Left forelimb (tissue), 1 donor: ENCODE results near the gene C3orf22.
"Not testable (repeated sequence)": the region's sequence is repeated elsewhere in the genome, so short reads cannot be mapped to it uniquely, and the experiment has no call there.

Source experiments
- DNase-seq: peaks from one replicate; pipeline ENCODE4 v3.0.0-alpha.2; 2018; ENCODE audit warnings: low spot score

The C3orf22 gene, protein sequence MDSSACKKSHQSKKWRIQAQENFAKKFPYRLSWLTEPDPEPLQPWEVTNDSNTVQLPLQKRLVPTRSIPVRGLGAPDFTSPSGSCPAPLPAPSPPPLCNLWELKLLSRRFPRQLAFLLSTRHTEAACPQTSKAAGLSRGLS

GRCh38 chr3:126558336-126559071 lies at the start of gene C3orf22:
Gene C3orf22 (minus strand): TSS chr3:126558932. CDS start chr3:126553390, 5,542 bp downstream.
- peak; percentile 53 for DNase-seq

DNA sequence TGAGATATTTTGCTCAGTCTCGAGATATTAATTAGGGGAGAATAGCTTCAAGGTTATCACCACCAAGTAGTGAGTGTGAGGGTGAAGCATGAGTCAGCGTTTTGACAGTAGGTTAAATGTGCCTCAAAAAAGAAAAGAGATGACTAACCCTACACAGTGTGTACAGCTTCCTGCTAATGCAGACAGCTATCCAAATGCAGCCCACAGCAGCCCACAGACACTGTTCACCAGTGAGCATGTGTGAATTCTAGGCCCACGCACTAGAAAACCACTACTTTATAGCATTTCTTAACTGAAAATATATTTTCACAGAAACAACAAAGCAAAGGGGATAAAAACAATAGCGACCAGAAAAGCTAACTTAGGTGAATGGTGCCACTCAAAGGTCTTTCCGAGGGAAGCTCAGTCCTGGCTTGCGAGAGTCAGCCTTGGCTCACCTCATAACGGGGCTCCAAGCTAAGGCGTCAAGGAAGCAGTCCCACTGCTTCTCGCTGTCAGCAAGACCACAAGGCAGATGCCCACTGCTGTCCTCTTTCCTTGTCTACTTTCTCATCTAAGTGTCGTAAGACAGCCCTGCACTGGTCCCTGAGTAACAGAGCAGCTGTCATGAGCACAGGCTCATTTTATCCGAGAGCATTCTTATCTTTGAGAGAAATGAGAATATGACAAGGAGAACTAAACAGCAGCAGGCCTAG lies 48.6 kb upstream of the C3orf22 start:
- DNase-seq = no peak

DNA sequence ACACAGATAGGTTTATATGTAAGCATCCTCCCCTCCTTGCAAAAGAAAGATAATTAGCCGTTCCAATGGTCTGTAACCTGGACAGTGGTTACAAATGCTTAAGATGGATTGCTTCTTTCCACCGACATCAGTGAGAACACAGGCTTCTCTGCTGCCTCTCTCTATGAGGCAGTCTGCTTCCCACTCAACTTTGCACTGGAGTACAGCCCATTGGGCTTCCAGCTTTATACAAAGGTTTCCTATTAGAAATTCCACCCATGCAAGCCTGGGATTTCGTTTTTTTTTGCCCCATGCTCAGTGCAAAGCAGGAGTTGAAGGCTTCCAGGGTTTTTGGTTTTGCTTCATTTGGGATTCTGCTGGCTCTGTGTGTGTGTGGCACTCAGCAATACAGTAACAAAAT lies 47.3 kb upstream of the C3orf22 start:
- DNase-seq = no peak

- no peak for DNase-seq
Measured at GRCh38 chr3:126604691-126605090, 46.0 kb upstream of the C3orf22 start.

DNA sequence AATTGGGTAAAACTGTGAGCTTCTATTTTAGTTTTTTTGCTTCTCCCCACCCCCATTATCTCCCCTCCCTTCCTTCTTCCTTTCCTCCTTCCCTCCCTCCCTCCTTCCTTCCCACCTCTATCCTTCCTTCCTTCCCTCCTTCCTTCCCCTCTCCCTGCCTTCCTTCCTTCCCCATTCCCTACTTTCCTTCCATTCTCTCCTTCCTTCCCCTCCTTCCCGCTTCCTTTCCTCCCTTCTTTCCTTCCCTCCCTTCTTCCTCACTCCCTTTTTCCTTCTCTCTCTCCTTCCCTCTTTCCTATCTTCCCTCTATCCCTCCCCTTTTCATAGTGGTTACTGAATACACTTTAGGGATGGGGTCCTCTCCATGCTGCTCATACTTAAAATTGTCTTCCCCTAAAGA lies 40.4 kb upstream of the C3orf22 start:
- no peak for DNase-seq

- DNase-seq = not testable (repeated sequence)
Measured at GRCh38 chr3:126595479-126595878, 36.7 kb upstream of the C3orf22 start.

GRCh38 chr3:126591515-126591914 lies 32.8 kb upstream of the C3orf22 start:
- not testable (repeated sequence) for DNase-seq

DNA sequence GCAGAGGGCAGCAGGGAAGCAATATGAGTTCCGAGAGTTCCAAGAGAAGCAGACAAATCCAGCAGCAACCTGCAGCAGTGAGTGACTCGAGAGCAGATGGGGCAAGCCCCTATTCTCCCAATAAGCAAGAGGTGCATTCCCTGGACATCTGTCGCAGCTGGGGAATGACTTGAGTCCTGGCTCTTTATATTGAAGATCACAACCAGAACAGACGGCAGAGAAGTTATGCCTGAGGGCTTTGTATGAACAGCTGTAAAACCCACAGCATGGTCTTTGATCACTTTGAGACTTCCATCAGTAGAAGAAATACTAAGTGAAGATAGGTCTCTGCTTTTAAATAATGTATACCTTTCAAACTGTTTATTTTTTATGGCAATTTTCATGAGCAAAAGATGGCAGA lies 23.6 kb upstream of the C3orf22 start:
- no peak for DNase-seq

- no peak for DNase-seq
Measured at GRCh38 chr3:126581569-126581968, 22.8 kb upstream of the C3orf22 start.

- no peak for DNase-seq
Measured at GRCh38 chr3:126580746-126581145, 22.0 kb upstream of the C3orf22 start.

DNA sequence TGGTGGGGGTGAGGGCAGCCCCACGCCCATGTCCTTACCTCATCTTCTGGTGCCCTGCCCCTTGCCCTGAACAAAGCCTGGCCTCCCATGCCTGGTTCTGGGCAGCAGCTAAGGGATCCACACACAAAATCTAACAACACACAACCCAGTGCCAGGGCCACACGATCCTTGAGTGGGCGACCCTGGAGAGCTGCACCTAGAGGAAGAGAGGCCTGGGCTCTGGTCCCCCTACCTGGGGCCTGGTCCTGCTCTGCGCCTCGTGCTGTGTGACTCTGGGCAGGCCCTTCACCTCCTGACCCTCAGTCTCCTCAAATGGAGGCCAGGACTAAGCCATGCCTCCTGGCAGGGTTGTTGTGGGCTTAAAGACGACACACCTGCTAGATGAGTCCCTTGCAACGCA lies 20.0 kb upstream of the C3orf22 start:
- no peak for DNase-seq

DNA sequence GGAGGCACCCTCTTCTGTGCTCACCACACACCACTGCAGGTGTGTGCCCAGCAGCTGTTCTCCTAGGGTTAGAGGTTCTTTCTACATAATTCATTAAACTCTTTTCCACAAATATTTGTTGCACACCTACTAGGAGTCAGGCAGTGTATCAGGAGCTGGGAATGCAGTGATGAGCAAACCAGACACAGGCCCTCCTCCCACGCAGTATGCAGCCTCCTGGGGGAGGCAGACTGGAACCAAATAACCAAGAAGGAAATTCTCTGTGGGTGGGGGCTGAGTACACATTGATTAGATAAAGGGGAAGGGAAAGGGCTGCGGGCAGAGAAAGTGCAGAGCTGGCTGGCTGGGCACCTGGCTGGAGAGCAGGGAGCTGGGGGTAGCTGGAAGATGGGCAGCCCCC lies 18.5 kb upstream of the C3orf22 start:
- no peak for DNase-seq

DNA sequence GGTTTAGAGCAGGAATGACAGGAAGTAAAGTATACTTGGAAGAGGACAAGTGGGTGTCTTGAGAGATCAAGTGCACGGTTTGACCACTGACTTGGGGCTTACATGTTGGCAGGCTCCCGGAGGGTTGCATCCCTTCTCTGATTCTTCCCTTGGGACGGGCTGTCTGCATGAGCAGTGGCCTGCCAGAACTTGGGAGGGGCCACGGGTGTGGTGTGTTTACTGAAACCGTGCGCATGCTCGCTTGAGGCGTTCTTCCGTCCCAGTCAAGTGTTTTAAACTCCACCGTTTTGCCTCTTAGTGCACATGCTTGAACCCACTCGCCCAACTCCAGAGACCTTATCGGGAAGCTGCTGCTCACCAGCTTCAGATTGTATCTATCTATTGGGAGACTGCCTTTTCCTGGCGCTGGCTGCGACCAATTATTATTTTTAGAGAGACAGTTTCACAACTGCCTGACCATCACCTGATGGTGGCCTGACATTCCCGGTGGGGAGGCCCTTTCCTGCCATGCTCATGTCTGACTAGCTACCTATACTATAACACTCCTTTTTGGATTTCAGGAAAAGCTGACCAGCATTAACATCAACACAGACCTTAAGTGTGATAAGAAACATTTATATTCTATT lies 14.9 kb upstream of the C3orf22 start:
- DNase-seq = no peak

GRCh38 chr3:126571078-126571477 lies 12.3 kb upstream of the C3orf22 start:
- no peak for DNase-seq

- DNase-seq = no peak
Measured at GRCh38 chr3:126570103-126570541, 11.4 kb upstream of the C3orf22 start.

GRCh38 chr3:126569390-126569975 lies 10.8 kb upstream of the C3orf22 start:
- DNase-seq = no peak

- DNase-seq = no peak
Measured at GRCh38 chr3:126568776-126569342, 10.1 kb upstream of the C3orf22 start.

- no peak for DNase-seq
Measured at GRCh38 chr3:126567696-126568438, 9.1 kb upstream of the C3orf22 start.

DNA sequence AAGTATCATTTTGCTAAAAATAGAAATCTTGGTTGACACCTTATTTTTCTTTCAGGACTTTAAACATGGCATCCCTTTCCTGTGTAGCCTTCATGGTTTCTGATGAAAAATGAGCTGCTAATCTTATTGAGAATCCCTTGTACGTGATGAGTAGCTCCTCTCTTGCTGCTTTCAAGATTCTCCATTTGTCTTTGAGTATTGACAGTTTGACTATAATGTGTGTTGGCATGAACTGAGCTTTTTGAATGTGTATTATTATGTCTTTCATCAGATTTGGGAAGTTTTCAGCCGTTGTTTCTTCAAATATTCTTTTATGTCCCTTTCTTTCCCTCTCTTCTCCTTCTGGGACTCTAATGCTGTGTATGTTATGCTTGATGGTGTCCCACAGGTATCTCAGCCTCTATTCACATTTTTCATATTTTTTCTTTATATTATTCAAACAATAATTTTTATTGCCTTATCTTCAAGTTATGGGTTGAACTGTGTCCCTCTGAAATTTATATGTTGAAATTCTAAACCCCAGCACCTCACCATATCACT lies 4.1 kb upstream of the C3orf22 start:
- DNase-seq = no peak

GRCh38 chr3:126557761-126558160 lies 971 bp downstream of the C3orf22 start:
- peak; percentile 50 for DNase-seq

DNA sequence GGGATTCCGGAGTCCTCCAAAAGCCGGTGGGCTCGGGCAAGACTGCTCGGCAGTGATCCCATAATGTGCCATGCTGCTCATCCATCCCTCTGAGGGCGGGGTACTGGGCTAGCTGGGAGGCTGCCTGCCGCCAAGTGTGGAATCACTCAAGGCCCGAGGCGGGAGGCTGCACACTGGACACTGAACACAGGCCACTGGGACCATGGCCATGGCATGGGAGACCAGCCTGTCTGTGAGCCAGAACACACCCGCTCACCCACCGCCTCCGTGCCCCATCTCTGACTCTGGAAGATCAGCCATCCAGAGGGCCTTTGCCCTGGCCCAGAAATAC lies 1.4 kb downstream of the C3orf22 start:
- DNase-seq = peak; percentile 64
